Endothelial cell of umbilical vein (primary cell): ENCODE results near the gene INTS6. TPM values are rescaled to one million over a fixed set of nuclear protein-coding genes. Genes with fewer than 3 reads are reported as not detected.

Experiments
- BruUV-seq: library from RNA; stranded (reverse); fragments of 400-500 nt; replicated peaks from 2 replicates; lab custom pipeline; 2021; lab: Mats Ljungman, UMichigan
- CTCF ChIA-PET: fragments of 300-600, 350-600 bp; sonication (Branson Sonifier 250); formaldehyde crosslinking; loops from one replicate; lab custom pipeline; 2021; ENCODE audit warnings: antibody characterized with exemption, inconsistent platforms; lab: Charles Lee
- POLR2A ChIA-PET: fragments of 300-600, 350-600 bp; sonication (Branson Sonifier 250); formaldehyde crosslinking; loops from one replicate; lab custom pipeline; 2021; ENCODE audit warnings: antibody characterized with exemption, inconsistent platforms; lab: Charles Lee
- DNase-seq: peaks from one replicate; pipeline ENCODE4 v3.0.0-alpha.2; 2011; ENCODE audit warnings: low read depth, low spot score
- FAIRE-seq: peaks from 2 replicates; lab custom pipeline; 2011; peaks lifted over from hg19 to GRCh38; lab: Jason Lieb, UNC
- H2AFZ ChIP-seq: 2 replicates; pipeline ENCODE4 v1.6.0; 2012; ENCODE audit warnings: low read depth, low read length, control low read depth, inconsistent platforms
- H3K27ac ChIP-seq: 2 replicates; pipeline ENCODE4 v1.5.1; 2011; ENCODE audit warnings: low read depth, mild to moderate bottlenecking, control low read depth, low read length, moderate library complexity; ENCODE audit not compliant: insufficient read depth
- H3K27me3 ChIP-seq, 2 experiments: 2 replicates each; pipeline versions ENCODE4 v1.6.0 to v1.6.1; 2011; ENCODE audit warnings: low read length in 2 of 2, mixed read lengths in 1 of 2; ENCODE audit not compliant: control insufficient read depth in 2 of 2, insufficient read depth in 2 of 2
- H3K36me3 ChIP-seq, 2 experiments: 2 replicates in 1 of 2; 3 replicates in 1 of 2; pipeline ENCODE4 v1.5.1; 2011; ENCODE audit warnings: low read length in 2 of 2, mild to moderate bottlenecking in 1 of 2, moderate library complexity in 1 of 2; ENCODE audit not compliant: control insufficient read depth in 2 of 2, insufficient read depth in 2 of 2; ENCODE audit errors: extremely low read depth in 1 of 2
- H3K4me1 ChIP-seq: 3 replicates; pipeline ENCODE4 v1.5.1; 2011; ENCODE audit warnings: mild to moderate bottlenecking, low read length; ENCODE audit not compliant: control insufficient read depth, insufficient read depth; ENCODE audit errors: extremely low read depth
- H3K4me2 ChIP-seq: 2 replicates; pipeline ENCODE4 v1.6.1; 2011; ENCODE audit warnings: low read length, control low read depth, mixed read lengths; ENCODE audit not compliant: insufficient read depth
- H3K4me3 ChIP-seq, 3 experiments: fragments of 200-600 bp in 1 of 3; sonication (generic), shearing (Covaris generic) in 1 of 3; replicated peaks in 1 of 3; 2 replicates each; pipeline ENCODE4 v1.5.1; 2011 to 2016; ENCODE audit warnings: control low read depth in 3 of 3, low read length in 3 of 3, mild to moderate bottlenecking in 2 of 3, inconsistent platforms in 1 of 3, low read depth in 1 of 3, moderate library complexity in 1 of 3; ENCODE audit not compliant: insufficient read depth in 1 of 3
- H3K79me2 ChIP-seq: 2 replicates; pipeline ENCODE4 v1.6.0; 2012; ENCODE audit warnings: low read length, inconsistent platforms; ENCODE audit not compliant: control insufficient read depth, insufficient read depth
- H3K9ac ChIP-seq: replicated peaks from 2 replicates; pipeline ENCODE3; 2011; ENCODE audit warnings: low read length, control low read depth; ENCODE audit not compliant: insufficient read depth; ENCODE audit errors: extremely low read depth
- H3K9me1 ChIP-seq: replicated peaks from 3 replicates; pipeline ENCODE4 v1.6.0; 2011; ENCODE audit warnings: mild to moderate bottlenecking, low read length; ENCODE audit not compliant: control insufficient read depth, insufficient read depth; ENCODE audit errors: extremely low read depth
- H3K9me3 ChIP-seq: replicated peaks from 2 replicates; pipeline ENCODE4 v1.5.1; 2012; ENCODE audit warnings: low read length, inconsistent platforms; ENCODE audit not compliant: control insufficient read depth, insufficient read depth
- H4K20me1 ChIP-seq: replicated peaks from 2 replicates; pipeline ENCODE3; 2011; ENCODE audit warnings: mild to moderate bottlenecking, low read length; ENCODE audit not compliant: control insufficient read depth, insufficient read depth; ENCODE audit errors: extremely low read depth
- CTCF ChIP-seq, 2 donors: IDR thresholded peaks; 1 replicate in 1 of 2; 2 replicates in 1 of 2; pipeline ENCODE4 v1.5.1; 2011; ENCODE audit warnings: low read length in 2 of 2, mild to moderate bottlenecking in 2 of 2, moderate library complexity in 2 of 2, control low read depth in 1 of 2, inconsistent platforms in 1 of 2, low read depth in 1 of 2; ENCODE audit not compliant: insufficient read depth in 1 of 2; ENCODE audit errors: extremely low read depth in 1 of 2
- EZH2 ChIP-seq: IDR thresholded peaks from 2 replicates; pipeline ENCODE4 v1.6.1; 2012; ENCODE audit warnings: borderline replicate concordance, low read depth, mild to moderate bottlenecking, moderate library complexity, low read length, inconsistent platforms; ENCODE audit not compliant: severe bottlenecking
- FOS ChIP-seq: IDR thresholded peaks from 2 replicates; pipeline ENCODE4 v1.6.1; 2011; ENCODE audit warnings: mild to moderate bottlenecking, low read length, moderate library complexity, borderline replicate concordance; ENCODE audit not compliant: insufficient read depth
- GATA2 ChIP-seq: IDR thresholded peaks from 2 replicates; pipeline ENCODE4 v1.7.0; 2011; ENCODE audit warnings: low read depth, mild to moderate bottlenecking, moderate library complexity, mixed read lengths, low read length; ENCODE audit not compliant: insufficient read length, insufficient read depth
- JUN ChIP-seq: IDR thresholded peaks from 2 replicates; pipeline ENCODE4 v1.6.1; 2011; ENCODE audit warnings: borderline replicate concordance, low read depth; ENCODE audit not compliant: insufficient read length, insufficient read depth
- MAX ChIP-seq: IDR thresholded peaks from 2 replicates; pipeline ENCODE4 v1.6.1; 2011; ENCODE audit not compliant: insufficient read depth, insufficient read length
- MYC ChIP-seq: IDR thresholded peaks from one replicate; pipeline ENCODE4 v1.6.1; 2011; ENCODE audit warnings: mild to moderate bottlenecking, low read depth, low read length
- POLR2AphosphoS5 ChIP-seq: IDR thresholded peaks from 2 replicates; pipeline ENCODE4 v1.6.1; 2012; ENCODE audit warnings: low read depth, mild to moderate bottlenecking, control low read depth, low read length, moderate library complexity; ENCODE audit not compliant: insufficient read depth
- dilution Hi-C: fragments of 300-500 bp; cut with MboI; formaldehyde crosslinking; loops from one replicate; pipeline ENCODE4 v1.15.0; 2019; ENCODE audit warnings: low sequenced_read_pairs; ENCODE audit not compliant: extremely low pct_ligation_motif_present
- intact Hi-C: fragments of 100-400 bp; cut with micrococcal nuclease; formaldehyde crosslinking; loops from one replicate; pipeline ENCODE4 v1.10.0; 2022
- polyA plus RNA-seq, 4 experiments: library from polyadenylated mRNA; depleted of rRNA in 3 of 4; stranded (reverse) in 3 of 4; unstranded in 1 of 4; fragments of >200 nt; gene quantifications; 2 replicates each; pipeline versions ENCODE4 v1.2.1 to v1.2.3, GENCODE V29; 2011 to 2012; ENCODE audit warnings: missing spikeins in 1 of 4
- total RNA-seq: library from RNA; stranded (reverse); gene quantifications from 2 replicates; pipeline ENCODE4 v1.2.3, GENCODE V29; 2021

Gene INTS6
- total and polyA plus RNA-seq, 2 donors (not counting 3 experiments of a cell fraction or from before 2014, with no cell fraction given), result 9.5 to 45.4 TPM

GRCh38 chr13:51451134-51451466, 1.7 kb downstream of the INTS6 start:
- ChIA-PET CTCF (interaction anchor here (1.3 kb wide), 1 partner anchor 330 kb away, joined by 4 read pairs; no protein-coding TSS in a partner anchor), POLR2A (interaction anchor here (0.7 kb wide), 1 partner anchor 610 kb away, joined by 3 read pairs; no protein-coding TSS in a partner anchor)
- DNase-seq (no peak), FAIRE-seq (no peak)
- TSS peak; percentile 39 for BruUV-seq
- Histone ChIP-seq H3K36me3 (peaks cover 3 to 17% of the 10 kb centered on the region in 2 experiments), H4K20me1 (no peaks in the 10 kb centered on the region), H3K79me2 (peaks cover 23% of the 10 kb centered on the region), H3K9ac (peak overlapping the region; percentile 81), H3K27me3 (no peaks in the 10 kb centered on the region), H3K9me1 (no peaks in the 10 kb centered on the region), H3K4me2 (peak overlapping the region; percentile 90), H3K9me3 (no peaks in the 10 kb centered on the region), H3K4me3 (peak overlapping the region; percentile 77 to 99 (median 94)), H3K4me1 (peaks cover 20% of the 10 kb centered on the region), H3K27ac (peak overlapping the region; percentile 85), H2AFZ (peak overlapping the region; percentile 79)
- dilution Hi-C loops (no loop called here), intact Hi-C loops (loop anchor here (5.0 to 10.0 kb wide), 3 partner anchors 306 to 754 kb away; partner anchors contain the start of gene NEK5)
- TF ChIP-seq FOS (no peak), MAX (no peak), POLR2AphosphoS5 (no peak), MYC (no peak), GATA2 (no peak), JUN (no peak), EZH2 (no peak), CTCF (IDR thresholded peaks at IDR 0.05; ENCODE audit: extremely low read depth in 1 of 2, insufficient read depth in 1 of 2, low read depth in 1 of 2, low read length in 2 of 2) (no peak)
